Calu3 (cell line): ENCODE data around the gene PPP6R1. TPM values are rescaled to one million over a fixed set of nuclear protein-coding genes. Genes with fewer than 3 reads are reported as not detected.

ENCODE experiments used
- BruUV-seq: library from RNA; stranded (reverse); fragments of 400-500 nt; replicated peaks from 2 replicates; lab custom pipeline; 2021; lab: Mats Ljungman, UMichigan
- CTCF ChIA-PET: fragments of 300-600 bp; sonication (Branson Sonifier 250); formaldehyde crosslinking; loops from one replicate; lab custom pipeline; 2022; ENCODE audit warnings: antibody characterized with exemption; lab: Charles Lee
- DNase-seq: peaks from one replicate; pipeline ENCODE4 v3.0.0; 2022
- H3K27ac Mint-ChIP-seq: one replicate; pipeline ENCODE4 v1.8.0; 2022; ENCODE audit warnings: mixed read lengths; ENCODE audit not compliant: unreplicated experiment
- H3K27me3 Mint-ChIP-seq: one replicate; pipeline ENCODE4 v1.8.0; 2022; ENCODE audit warnings: mixed read lengths; ENCODE audit not compliant: unreplicated experiment
- H3K36me3 Mint-ChIP-seq: one replicate; pipeline ENCODE4 v1.8.0; 2022; ENCODE audit warnings: mild to moderate bottlenecking, moderate library complexity, mixed read lengths; ENCODE audit not compliant: insufficient read depth, unreplicated experiment
- H3K4me1 Mint-ChIP-seq: one replicate; pipeline ENCODE4 v1.8.0; 2022; ENCODE audit warnings: mild to moderate bottlenecking, low read depth, mixed read lengths; ENCODE audit not compliant: unreplicated experiment
- H3K4me3 Mint-ChIP-seq: one replicate; pipeline ENCODE4 v1.8.0; 2022; ENCODE audit warnings: mild to moderate bottlenecking, low read depth, moderate library complexity, mixed read lengths; ENCODE audit not compliant: unreplicated experiment
- H3K9me3 Mint-ChIP-seq: one replicate; pipeline ENCODE4 v1.8.0; 2022; ENCODE audit warnings: low read depth, mixed read lengths; ENCODE audit not compliant: unreplicated experiment
- intact Hi-C: fragments of 100-400 bp; cut with micrococcal nuclease; formaldehyde crosslinking; loops from one replicate; pipeline ENCODE4 v1.10.0; 2022; ENCODE audit not compliant: unreplicated experiment
- total RNA-seq: library from RNA; stranded (reverse); gene quantifications from 2 replicates; pipeline ENCODE4 v1.2.3, GENCODE V29; 2022
- TF ChIP-seq, protein P1 (sequence below): fragments of 200-600 bp; IDR thresholded peaks from one replicate; pipeline ENCODE4 v1.8.0; 2022; ENCODE audit warnings: antibody characterized with exemption; ENCODE audit not compliant: unreplicated experiment

PPP6R1 gene
- total RNA-seq, 1 experiment from 2014 or later: 126 TPM

DNA sequence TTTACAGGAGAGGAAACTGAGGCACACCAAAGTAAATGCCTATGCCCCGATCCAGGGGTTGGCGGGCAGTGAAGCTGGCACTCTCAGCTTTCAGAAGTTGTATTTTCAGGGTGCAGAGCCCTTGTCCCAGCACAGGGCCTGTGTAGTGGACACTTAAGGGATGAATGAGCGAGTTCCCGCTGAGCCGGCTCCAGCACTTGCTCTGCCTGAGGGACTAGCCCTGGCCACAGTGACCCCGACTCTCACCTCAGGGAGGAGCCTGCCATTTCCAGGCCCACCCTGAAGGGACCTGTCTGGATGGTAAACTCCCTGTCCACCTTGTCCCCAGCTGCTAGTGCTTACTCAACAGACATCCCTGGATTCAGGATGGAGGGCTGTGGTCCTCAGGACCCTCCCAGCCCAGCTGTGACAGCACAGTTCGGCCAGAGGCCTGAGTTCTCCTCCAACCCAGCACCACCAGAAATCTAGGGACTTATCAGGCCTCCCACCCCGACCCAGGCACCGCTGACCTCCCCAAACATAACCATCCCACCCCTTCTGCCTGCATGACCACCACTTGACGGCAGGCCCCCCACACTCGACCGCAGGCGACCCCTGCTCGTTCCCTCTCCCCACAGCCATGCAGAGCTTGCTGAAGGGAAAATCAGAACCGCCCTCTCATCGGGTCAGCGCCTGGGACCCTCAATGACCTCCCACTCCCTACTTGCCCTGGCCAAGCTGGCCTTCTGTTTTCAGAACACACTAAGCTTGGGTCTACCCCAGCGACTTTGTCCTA, 8.4 kb downstream of the PPP6R1 start:
- DNase-seq: no peak
- TF ChIP-seq, protein P1, sequence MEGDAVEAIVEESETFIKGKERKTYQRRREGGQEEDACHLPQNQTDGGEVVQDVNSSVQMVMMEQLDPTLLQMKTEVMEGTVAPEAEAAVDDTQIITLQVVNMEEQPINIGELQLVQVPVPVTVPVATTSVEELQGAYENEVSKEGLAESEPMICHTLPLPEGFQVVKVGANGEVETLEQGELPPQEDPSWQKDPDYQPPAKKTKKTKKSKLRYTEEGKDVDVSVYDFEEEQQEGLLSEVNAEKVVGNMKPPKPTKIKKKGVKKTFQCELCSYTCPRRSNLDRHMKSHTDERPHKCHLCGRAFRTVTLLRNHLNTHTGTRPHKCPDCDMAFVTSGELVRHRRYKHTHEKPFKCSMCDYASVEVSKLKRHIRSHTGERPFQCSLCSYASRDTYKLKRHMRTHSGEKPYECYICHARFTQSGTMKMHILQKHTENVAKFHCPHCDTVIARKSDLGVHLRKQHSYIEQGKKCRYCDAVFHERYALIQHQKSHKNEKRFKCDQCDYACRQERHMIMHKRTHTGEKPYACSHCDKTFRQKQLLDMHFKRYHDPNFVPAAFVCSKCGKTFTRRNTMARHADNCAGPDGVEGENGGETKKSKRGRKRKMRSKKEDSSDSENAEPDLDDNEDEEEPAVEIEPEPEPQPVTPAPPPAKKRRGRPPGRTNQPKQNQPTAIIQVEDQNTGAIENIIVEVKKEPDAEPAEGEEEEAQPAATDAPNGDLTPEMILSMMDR: no peak
- no peaks in the 10 kb centered on the region for H3K9me3 Mint-ChIP-seq
- BruUV-seq: no TSS peak
- no peak overlapping the region for H3K27ac Mint-ChIP-seq
- intact Hi-C loops: loop anchor here (10.0 kb wide), 1 partner anchor 76 kb away; no protein-coding TSS in a partner anchor
- no peak overlapping the region for H3K4me3 Mint-ChIP-seq
- no peaks in the 10 kb centered on the region for H3K27me3 Mint-ChIP-seq
- CTCF ChIA-PET: interaction anchor here (1.8 kb wide), 1 partner anchor 109 kb away, joined by 4 read pairs; no protein-coding TSS in a partner anchor
- peaks cover 49% of the 10 kb centered on the region for H3K4me1 Mint-ChIP-seq
- H3K36me3 Mint-ChIP-seq: peaks cover 24% of the 10 kb centered on the region

- BruUV-seq: no TSS peak
- Mint-ChIP-seq H3K4me3 (no peak overlapping the region), H3K36me3 (peaks cover 29% of the 10 kb centered on the region), H3K27ac (no peak overlapping the region), H3K9me3 (no peaks in the 10 kb centered on the region), H3K4me1 (peaks cover 47% of the 10 kb centered on the region), H3K27me3 (no peaks in the 10 kb centered on the region)
- no peak for DNase-seq
- intact Hi-C loops: loop anchor here (10.0 kb wide), 1 partner anchor 75 kb away; no protein-coding TSS in a partner anchor
- CTCF ChIA-PET: interaction anchor here (1.8 kb wide), 1 partner anchor 109 kb away, joined by 4 read pairs; no protein-coding TSS in a partner anchor
- TF ChIP-seq, protein P1: no peak
These were observed 9.0 kb downstream of the PPP6R1 start for GRCh38 chr19:55249841-55250240.

GRCh38 chr19:55248704-55249103, 10.1 kb downstream of the PPP6R1 start:
- TF ChIP-seq, protein P1: no peak
- H3K27me3 Mint-ChIP-seq: no peaks in the 10 kb centered on the region
- intact Hi-C loops: no loop called here
- peaks cover 40% of the 10 kb centered on the region for H3K36me3 Mint-ChIP-seq
- no TSS peak for BruUV-seq
- peak overlapping the region; percentile 33 for H3K27ac Mint-ChIP-seq
- H3K4me1 Mint-ChIP-seq: peaks cover 39% of the 10 kb centered on the region
- H3K9me3 Mint-ChIP-seq: no peaks in the 10 kb centered on the region
- H3K4me3 Mint-ChIP-seq: no peak overlapping the region
- DNase-seq: no peak
- CTCF ChIA-PET: no interaction called here

DNA sequence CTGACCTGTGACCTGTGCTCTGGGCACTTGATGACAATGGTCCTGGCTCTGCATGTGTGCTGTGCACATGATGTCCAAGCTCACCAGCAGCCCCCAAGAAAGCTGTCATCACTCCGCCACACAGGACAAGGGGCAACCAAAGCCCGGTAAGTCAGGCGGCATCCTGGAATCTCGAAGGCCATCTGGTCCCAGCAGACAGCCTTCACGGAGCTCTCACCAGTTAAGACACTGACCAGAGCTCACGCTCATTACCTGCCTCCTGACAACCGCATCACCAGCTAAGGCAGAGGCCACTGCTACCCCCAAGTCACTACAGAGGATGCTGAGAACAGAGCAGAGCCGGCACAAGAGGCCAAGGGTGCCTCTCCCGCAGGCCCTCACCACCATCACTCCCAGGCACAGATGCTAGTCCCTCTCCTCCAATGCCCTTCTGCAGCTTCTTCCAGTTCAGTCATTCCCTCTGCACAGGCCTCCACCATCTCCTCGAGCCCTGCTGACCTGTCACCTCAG, 10.6 kb downstream of the PPP6R1 start:
- no TSS peak for BruUV-seq
- DNase-seq: no peak
- Mint-ChIP-seq H3K27me3 (no peaks in the 10 kb centered on the region), H3K9me3 (no peaks in the 10 kb centered on the region), H3K4me1 (peaks cover 39% of the 10 kb centered on the region), H3K36me3 (peaks cover 45% of the 10 kb centered on the region), H3K27ac (peak overlapping the region; percentile 33), H3K4me3 (no peak overlapping the region)
- CTCF ChIA-PET: interaction anchor here (0.9 to 1.1 kb wide), 4 partner anchors 39 to 170 kb away, joined by 3 to 4 read pairs (median 3); partner anchors contain the start of gene PTPRH
- TF ChIP-seq, protein P1: no peak
- intact Hi-C loops: no loop called here
